Measurements from ENCODE around the gene IDH3B.

DNA sequence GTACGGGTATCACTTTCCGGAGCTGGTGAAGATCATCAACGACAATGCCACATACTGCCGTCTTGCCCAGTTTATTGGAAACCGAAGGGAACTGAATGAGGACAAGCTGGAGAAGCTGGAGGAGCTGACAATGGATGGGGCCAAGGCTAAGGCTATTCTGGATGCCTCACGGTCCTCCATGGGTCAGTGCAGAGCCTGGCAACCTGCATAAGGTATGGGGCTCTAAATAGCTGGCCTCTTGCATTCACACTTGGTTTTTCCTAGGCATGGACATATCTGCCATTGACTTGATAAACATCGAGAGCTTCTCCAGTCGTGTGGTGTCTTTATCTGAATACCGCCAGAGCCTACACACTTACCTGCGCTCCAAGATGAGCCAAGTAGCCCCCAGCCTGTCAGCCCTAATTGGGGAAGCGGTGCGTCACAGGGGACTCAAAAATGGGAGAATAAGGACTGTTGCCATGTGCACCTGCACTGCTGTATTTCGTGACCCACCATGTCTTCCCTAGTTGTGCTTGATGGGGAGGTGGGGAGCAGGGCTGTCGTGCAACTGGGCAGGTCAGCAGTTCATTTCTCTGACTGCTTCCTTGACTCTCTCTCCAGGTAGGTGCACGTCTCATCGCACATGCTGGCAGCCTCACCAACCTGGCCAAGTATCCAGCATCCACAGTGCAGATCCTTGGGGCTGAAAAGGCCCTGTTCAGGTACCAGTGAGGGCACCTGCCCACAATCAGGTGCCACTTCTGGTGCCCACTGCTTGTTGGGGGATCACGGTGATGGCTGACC, 8.5 kb downstream of the IDH3B start:
- TF ChIP-seq, protein P1, sequence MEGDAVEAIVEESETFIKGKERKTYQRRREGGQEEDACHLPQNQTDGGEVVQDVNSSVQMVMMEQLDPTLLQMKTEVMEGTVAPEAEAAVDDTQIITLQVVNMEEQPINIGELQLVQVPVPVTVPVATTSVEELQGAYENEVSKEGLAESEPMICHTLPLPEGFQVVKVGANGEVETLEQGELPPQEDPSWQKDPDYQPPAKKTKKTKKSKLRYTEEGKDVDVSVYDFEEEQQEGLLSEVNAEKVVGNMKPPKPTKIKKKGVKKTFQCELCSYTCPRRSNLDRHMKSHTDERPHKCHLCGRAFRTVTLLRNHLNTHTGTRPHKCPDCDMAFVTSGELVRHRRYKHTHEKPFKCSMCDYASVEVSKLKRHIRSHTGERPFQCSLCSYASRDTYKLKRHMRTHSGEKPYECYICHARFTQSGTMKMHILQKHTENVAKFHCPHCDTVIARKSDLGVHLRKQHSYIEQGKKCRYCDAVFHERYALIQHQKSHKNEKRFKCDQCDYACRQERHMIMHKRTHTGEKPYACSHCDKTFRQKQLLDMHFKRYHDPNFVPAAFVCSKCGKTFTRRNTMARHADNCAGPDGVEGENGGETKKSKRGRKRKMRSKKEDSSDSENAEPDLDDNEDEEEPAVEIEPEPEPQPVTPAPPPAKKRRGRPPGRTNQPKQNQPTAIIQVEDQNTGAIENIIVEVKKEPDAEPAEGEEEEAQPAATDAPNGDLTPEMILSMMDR (IDR thresholded peaks at IDR 0.05), result no peak
- no peak for TF ChIP-seq POLR2A (IDR thresholded peaks at IDR 0.05)
